Body of pancreas (tissue), 4 donors: ENCODE results near the gene SFXN5.

Experiments
- CTCF ChIP-seq, 7 experiments: fragments of 450-650 bp in 4 of 7; fragments of 200-600 bp in 3 of 7; sonication (generic) in 3 of 7; IDR thresholded peaks; one replicate each; pipeline ENCODE4 v1.5.1; 2016 to 2019; ENCODE audit warnings: antibody characterized with exemption in 7 of 7
- POLR2A ChIP-seq, 3 donors: fragments of 450-650 bp; IDR thresholded peaks; one replicate each; pipeline ENCODE4 v1.6.1; 2016; ENCODE audit warnings: antibody characterized with exemption in 3 of 3, mild to moderate bottlenecking in 2 of 3

DNA sequence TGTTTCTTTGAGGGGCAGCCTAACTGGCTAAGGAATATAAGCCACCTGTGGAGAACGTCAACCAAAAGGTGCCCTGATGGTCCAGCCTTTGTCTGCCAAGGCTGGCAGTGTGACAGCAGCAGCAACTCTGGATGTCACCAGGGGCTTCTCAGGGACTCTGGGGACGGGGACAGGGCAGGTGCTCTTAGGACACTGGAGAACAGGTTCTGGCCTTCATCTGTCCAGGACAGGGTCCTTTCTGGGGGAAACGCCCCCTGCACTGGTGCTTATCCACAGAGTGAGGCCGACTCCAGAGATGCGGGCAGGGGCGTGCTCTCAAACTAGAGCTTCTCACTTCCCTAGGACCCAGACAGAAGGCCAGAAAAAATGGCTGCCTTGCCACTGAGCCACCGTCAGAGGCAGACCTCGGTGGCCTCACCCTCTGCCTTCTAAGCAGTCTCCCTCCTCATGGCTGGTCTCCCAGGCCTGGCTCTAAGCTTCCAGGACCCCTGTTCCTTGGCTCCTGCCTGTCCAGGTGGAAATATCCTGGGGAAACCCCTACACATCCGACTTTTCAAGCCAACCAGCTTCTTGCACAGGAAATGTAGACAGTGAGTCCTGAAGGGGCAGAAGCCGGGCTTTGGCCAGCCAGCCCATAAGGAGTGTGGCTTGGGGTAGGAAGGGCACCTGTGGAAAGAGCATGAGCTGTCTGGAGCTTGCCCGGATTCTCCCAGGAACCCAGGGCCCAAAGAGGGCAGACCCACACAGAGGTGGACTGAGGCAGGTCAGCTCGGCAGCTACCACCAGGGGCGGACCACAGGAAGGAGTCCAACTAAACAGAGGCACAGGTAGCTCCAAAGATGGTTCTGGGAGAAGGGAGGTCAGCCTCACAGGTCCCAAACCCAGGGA lies 11.3 kb upstream of the SFXN5 start:
- no peak for TF ChIP-seq CTCF (IDR thresholded peaks at IDR 0.05)
- no peak for TF ChIP-seq POLR2A (IDR thresholded peaks at IDR 0.05)
